ENCODE measurements around the gene IFT25. TPM values are rescaled to one million over a fixed set of nuclear protein-coding genes. Genes with fewer than 3 reads are reported as not detected.

The IFT25 gene
- total RNA-seq, 1 donor from 2014 or later: 53.9 TPM

GRCh38 chr1:53968125-53968513 lies 22.6 kb upstream of the IFT25 start:
- H3K4me3 Mint-ChIP-seq: no peak overlapping the region
- DNase-seq: no peak
- peaks cover 3% of the 10 kb centered on the region for H3K4me1 Mint-ChIP-seq
- intact Hi-C loops (cut with micrococcal nuclease): no loop called here
- H3K27ac Mint-ChIP-seq: no peak overlapping the region
- H3K27me3 Mint-ChIP-seq: no peaks in the 10 kb centered on the region
- H3K36me3 Mint-ChIP-seq (ENCODE audit: low read depth): peaks cover 51% of the 10 kb centered on the region
- H3K9me3 Mint-ChIP-seq: no peaks in the 10 kb centered on the region

DNA sequence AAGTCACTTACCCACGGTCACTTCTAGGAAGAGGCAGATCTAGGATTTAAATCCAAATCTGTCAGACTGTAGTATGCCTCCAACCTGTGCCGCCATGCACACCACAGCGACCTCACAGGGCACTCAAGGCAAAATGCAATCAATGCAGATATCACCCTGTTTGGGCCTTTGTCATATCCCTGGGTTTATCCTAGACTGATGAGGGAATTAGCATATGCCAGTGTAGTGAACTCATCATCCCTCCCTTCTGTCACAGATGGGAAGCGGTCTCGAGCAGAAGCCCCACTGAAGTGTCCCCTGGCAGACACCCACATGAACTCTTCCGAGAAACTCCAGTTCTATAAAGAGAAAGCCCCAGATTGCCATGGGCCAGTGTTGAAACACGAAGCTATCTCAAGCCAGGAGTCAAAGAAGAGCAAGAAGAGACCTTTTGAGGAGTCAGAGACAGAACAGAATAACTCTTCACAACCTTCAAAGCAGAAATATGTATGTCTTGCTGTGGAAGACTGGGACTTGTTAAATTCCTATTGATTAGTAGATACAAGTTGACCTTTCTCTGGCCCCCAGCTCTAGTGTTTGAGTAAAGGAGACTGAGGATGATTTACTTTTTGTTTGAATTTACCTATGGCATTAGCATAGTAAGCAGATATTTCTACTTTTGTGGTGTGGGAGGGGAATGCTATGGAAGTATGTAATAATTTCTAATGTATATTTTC lies 22.1 kb upstream of the IFT25 start:
- Mint-ChIP-seq H3K4me3 (no peak overlapping the region), H3K27ac (peak overlapping the region; percentile 22), H3K36me3 (ENCODE audit: low read depth) (peaks cover 49% of the 10 kb centered on the region), H3K9me3 (no peaks in the 10 kb centered on the region), H3K4me1 (peaks cover 3% of the 10 kb centered on the region), H3K27me3 (no peaks in the 10 kb centered on the region)
- no peak for DNase-seq
- intact Hi-C loops (cut with micrococcal nuclease): no loop called here

DNA sequence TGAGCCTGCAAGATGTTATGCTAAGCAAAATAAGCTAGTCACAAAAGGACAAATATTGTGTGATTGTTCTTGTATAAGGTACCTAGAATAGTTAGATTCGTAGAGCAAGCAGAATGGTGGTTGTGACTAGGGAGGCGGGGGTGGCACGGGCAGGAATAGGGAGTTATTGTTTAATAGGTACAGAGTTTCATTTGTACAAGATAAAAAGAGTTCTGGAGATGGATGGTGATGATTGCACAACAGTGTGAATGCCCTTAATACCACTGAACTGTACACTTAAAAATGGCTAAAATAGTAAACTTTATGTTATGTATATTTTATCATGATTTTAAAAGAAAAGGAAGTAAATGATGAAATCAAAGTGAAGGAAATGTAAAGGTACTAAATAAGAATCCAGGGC lies 21.3 kb upstream of the IFT25 start:
- Mint-ChIP-seq H3K4me3 (no peak overlapping the region), H3K27me3 (no peaks in the 10 kb centered on the region), H3K27ac (no peak overlapping the region), H3K4me1 (peaks cover 3% of the 10 kb centered on the region), H3K36me3 (ENCODE audit: low read depth) (peaks cover 53% of the 10 kb centered on the region), H3K9me3 (no peaks in the 10 kb centered on the region)
- intact Hi-C loops (cut with micrococcal nuclease): no loop called here
- DNase-seq: no peak

DNA sequence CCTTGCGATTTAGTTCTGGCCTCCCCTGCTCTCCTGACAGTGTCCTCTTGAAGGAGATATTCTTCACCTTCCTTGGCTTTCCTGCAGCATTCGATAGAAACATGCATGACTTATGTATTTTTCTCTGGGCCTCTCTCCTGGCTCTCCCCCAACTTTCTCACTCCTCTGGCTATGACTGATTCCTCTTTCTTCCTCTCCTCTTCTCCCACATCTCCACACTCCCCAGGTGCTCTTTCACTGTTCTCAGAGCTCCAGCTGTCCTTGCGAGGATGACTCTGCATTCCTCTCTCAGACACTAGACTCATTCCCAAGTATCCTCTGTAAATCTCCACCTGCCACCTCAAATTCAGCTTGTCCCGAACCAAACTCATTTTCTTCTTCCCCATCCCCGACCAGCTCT lies 18.6 kb upstream of the IFT25 start:
- Mint-ChIP-seq H3K27ac (peak overlapping the region; percentile 38), H3K4me1 (peaks cover 3% of the 10 kb centered on the region), H3K36me3 (ENCODE audit: low read depth) (peaks cover 48% of the 10 kb centered on the region), H3K9me3 (no peaks in the 10 kb centered on the region), H3K27me3 (no peaks in the 10 kb centered on the region), H3K4me3 (no peak overlapping the region)
- intact Hi-C loops (cut with micrococcal nuclease): no loop called here
- no peak for DNase-seq

GRCh38 chr1:53963460-53963859 lies 18.0 kb upstream of the IFT25 start:
- intact Hi-C loops (cut with micrococcal nuclease): no loop called here
- peaks cover 3% of the 10 kb centered on the region for H3K4me1 Mint-ChIP-seq
- H3K9me3 Mint-ChIP-seq: no peaks in the 10 kb centered on the region
- no peaks in the 10 kb centered on the region for H3K27me3 Mint-ChIP-seq
- peaks cover 44% of the 10 kb centered on the region for H3K36me3 Mint-ChIP-seq (ENCODE audit: low read depth)
- H3K27ac Mint-ChIP-seq: no peak overlapping the region
- no peak for DNase-seq
- H3K4me3 Mint-ChIP-seq: no peak overlapping the region

- H3K9me3 Mint-ChIP-seq: no peaks in the 10 kb centered on the region
- intact Hi-C loops (cut with micrococcal nuclease): no loop called here
- peaks cover 41% of the 10 kb centered on the region for H3K36me3 Mint-ChIP-seq (ENCODE audit: low read depth)
Observed at GRCh38 chr1:53962395-53962794, 16.9 kb upstream of the IFT25 start.

DNA sequence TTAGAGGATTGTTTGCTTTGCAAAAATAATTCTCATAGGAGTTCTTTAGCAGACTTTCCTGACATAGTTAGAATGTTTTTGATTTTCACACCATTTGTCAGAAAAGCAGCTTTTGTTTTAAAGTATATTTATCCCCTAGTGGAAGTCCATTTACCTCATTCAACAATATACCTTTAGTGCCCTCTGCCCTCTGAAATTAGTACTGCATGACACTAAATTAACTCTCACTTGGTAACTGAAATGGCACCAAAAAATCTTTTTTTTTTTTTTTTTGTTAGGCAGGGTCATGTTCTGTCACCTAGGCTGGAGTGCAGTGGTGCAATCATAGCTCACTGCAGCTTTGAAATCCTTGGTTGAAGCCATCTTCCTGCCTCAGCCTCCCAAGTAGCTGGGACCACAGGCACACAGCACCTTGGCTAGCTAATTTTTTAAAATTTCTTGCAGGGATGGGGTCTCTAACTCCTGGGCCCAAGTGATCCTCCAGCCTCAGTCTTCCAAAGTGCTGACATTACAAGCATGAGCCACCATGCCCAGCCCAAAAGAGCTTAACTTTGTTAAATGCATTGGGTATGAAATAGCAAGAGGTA lies 14.3 kb upstream of the IFT25 start:
- no peak overlapping the region for H3K27ac Mint-ChIP-seq
- intact Hi-C loops (cut with micrococcal nuclease): loop anchor here (1.0 kb wide), 2 partner anchors 81 to 98 kb away; no protein-coding TSS in a partner anchor
- peaks cover 14% of the 10 kb centered on the region for H3K4me1 Mint-ChIP-seq
- H3K9me3 Mint-ChIP-seq: no peaks in the 10 kb centered on the region
- H3K36me3 Mint-ChIP-seq (ENCODE audit: low read depth): peaks cover 34% of the 10 kb centered on the region
- no peaks in the 10 kb centered on the region for H3K27me3 Mint-ChIP-seq
- H3K4me3 Mint-ChIP-seq: no peak overlapping the region
- DNase-seq: peak; percentile 80

More at GRCh38 chr1:53962395-53962794, 16.9 kb upstream of the IFT25 start:
- no peak for DNase-seq
- Mint-ChIP-seq H3K27me3 (no peaks in the 10 kb centered on the region), H3K4me1 (peaks cover 4% of the 10 kb centered on the region), H3K27ac (no peak overlapping the region), H3K4me3 (no peak overlapping the region)

DNA sequence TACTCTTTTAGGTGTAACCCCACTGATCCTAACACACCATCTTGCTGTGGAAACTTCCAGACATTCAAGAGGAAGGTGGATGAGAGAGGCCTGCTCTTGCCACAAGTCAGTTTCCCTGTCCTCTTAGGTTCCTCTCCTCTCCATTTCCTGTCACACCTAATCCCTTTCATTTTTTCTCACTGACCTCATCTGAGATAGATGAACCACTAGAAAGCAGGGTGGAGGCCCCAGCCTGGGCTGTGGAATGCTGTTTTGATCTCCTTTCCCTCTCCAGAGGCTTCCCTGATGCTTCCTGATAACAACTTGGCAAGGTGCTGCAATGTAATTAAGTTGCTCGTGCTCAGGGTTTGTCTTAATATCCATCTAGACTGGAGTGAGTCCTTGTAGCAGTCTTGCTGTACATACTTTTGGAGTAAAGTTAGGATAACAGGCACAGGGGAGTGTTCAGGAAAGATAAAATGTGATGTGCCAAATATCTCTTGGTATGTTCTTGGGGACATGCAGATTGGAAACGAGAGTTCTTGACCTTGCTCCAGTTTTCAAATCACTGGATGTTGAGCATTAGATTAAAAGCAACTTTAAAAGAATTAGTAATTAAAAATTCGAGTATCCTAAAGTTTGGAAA lies 11.8 kb upstream of the IFT25 start:
- peaks cover 35% of the 10 kb centered on the region for H3K36me3 Mint-ChIP-seq (ENCODE audit: low read depth)

GRCh38 chr1:53956308-53957168 lies 11.0 kb upstream of the IFT25 start:
- Mint-ChIP-seq H3K27ac (peak overlapping the region; percentile 72), H3K4me3 (no peak overlapping the region), H3K36me3 (ENCODE audit: low read depth) (peaks cover 29% of the 10 kb centered on the region), H3K4me1 (peaks cover 14% of the 10 kb centered on the region), H3K27me3 (no peaks in the 10 kb centered on the region), H3K9me3 (no peaks in the 10 kb centered on the region)
- DNase-seq: no peak
- intact Hi-C loops (cut with micrococcal nuclease): no loop called here

More for the DNA sequence above, 11.8 kb upstream of the IFT25 start:
- Mint-ChIP-seq H3K4me1 (peaks cover 14% of the 10 kb centered on the region), H3K27me3 (no peaks in the 10 kb centered on the region), H3K9me3 (no peaks in the 10 kb centered on the region), H3K27ac (peak overlapping the region; percentile 72), H3K4me3 (no peak overlapping the region)
- DNase-seq: no peak
- intact Hi-C loops (cut with micrococcal nuclease): no loop called here

- no peaks in the 10 kb centered on the region for H3K9me3 Mint-ChIP-seq
- peaks cover 23% of the 10 kb centered on the region for H3K4me1 Mint-ChIP-seq
- H3K4me3 Mint-ChIP-seq: no peak overlapping the region
- H3K27me3 Mint-ChIP-seq: no peaks in the 10 kb centered on the region
- no peak overlapping the region for H3K27ac Mint-ChIP-seq
- no peak for DNase-seq
- intact Hi-C loops (cut with micrococcal nuclease): no loop called here
- peaks cover 29% of the 10 kb centered on the region for H3K36me3 Mint-ChIP-seq (ENCODE audit: low read depth)
Observed at GRCh38 chr1:53954128-53954527, 8.6 kb upstream of the IFT25 start.

DNA sequence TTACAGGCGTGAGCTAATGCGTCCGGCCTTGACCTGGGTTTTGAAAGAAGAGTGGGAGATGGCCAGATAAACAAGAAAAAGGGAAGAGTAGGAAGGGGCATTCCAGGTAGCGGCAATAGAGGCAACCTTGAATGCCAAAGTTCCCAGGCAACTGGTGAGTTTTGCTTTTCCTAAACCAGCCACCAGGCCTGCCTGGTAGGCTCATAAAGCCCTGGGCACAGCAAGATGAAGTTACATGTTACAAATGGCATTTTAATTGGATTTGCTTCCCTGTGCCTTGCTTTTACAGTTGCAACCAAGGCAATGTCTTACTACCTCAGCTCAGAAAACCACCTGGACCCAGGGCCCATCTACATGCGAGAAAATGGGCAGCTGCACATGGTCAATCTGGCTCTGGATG lies 6.2 kb upstream of the IFT25 start:
- no peaks in the 10 kb centered on the region for H3K9me3 Mint-ChIP-seq
- H3K36me3 Mint-ChIP-seq (ENCODE audit: low read depth): peaks cover 27% of the 10 kb centered on the region
- no peak for DNase-seq
- H3K27me3 Mint-ChIP-seq: no peaks in the 10 kb centered on the region
- peaks cover 35% of the 10 kb centered on the region for H3K4me1 Mint-ChIP-seq
- intact Hi-C loops (cut with micrococcal nuclease): no loop called here
- H3K4me3 Mint-ChIP-seq: no peak overlapping the region
- no peak overlapping the region for H3K27ac Mint-ChIP-seq

DNA sequence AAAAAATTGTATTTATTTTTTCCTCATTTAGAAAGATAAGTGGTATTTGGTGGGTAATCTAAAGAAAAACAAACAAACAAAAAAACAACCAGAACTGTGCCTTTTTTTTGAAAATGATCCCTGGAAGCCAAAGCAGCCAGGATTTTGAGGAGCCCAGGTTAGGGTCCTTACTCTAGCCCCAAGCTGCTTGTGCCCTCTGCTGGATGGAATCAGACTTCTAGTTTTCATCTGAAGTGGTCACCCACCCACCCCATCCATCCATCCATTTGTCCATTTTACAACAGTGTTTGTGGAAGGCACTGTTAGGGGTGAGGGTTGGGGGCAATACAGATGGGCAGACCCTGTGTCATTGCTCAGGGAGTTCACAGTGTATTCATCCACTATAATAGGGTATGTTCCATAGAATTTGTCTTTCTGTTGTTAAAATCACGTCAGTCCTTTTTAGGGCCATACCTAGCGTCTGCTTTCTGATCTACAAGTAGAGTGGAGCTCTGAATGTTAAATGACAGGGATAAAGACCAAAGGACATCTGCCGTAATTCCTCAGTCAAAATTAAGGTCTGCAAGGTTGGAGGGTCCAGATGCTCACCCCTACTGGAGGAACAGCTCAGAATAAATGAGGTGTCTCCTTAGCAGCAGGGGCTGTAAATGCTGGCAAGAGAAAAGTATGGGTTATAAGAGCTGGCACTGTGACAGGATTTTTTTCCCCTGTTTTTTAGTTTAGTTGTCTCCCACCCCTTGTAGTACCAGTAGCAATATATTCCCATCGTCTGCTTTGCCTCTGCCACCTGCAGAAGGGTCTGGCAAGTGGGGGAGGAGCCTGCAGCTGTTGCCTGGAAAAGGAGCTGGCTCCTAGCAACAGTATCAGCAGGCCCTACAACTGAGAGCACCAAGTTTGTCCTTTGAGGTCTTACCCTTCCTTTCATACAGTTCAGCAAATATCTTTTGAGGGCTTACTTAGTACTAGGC lies 3.8 kb upstream of the IFT25 start:
- Mint-ChIP-seq H3K4me3 (no peak overlapping the region), H3K27me3 (no peaks in the 10 kb centered on the region), H3K36me3 (ENCODE audit: low read depth) (peaks cover 19% of the 10 kb centered on the region), H3K4me1 (peaks cover 37% of the 10 kb centered on the region), H3K9me3 (no peaks in the 10 kb centered on the region), H3K27ac (no peak overlapping the region)
- DNase-seq: peak; percentile 77
- intact Hi-C loops (cut with micrococcal nuclease): loop anchor here (1.0 to 5.0 kb wide), 3 partner anchors 71 to 813 kb away; partner anchors contain the start of gene PARS2

- H3K27me3 Mint-ChIP-seq: no peaks in the 10 kb centered on the region
- no peak overlapping the region for H3K27ac Mint-ChIP-seq
- peak overlapping the region; percentile 98 for H3K4me3 Mint-ChIP-seq
- H3K36me3 Mint-ChIP-seq (ENCODE audit: low read depth): peaks cover 20% of the 10 kb centered on the region
- H3K4me1 Mint-ChIP-seq: peaks cover 45% of the 10 kb centered on the region
- H3K9me3 Mint-ChIP-seq: no peaks in the 10 kb centered on the region
- intact Hi-C loops (cut with micrococcal nuclease): loop anchor here (2.0 to 5.0 kb wide), 2 partner anchors 69 to 814 kb away; partner anchors contain the start of gene PARS2
- no peak for DNase-seq
Observed at GRCh38 chr1:53948291-53948690, 2.8 kb upstream of the IFT25 start.

All from activated CD4-positive, alpha-beta T cell treated with anti-CD3 and anti-CD28 coated beads, Interleukin-2, amount 10 ng/mL, durations not matched to agents 24 days and 14 days (primary cell).